DOHH2 (cell line): Measurements from ENCODE around the gene LMX1A.

Source experiments
- CTCF ChIP-seq: fragments of 200-600 bp; sonication (generic); IDR thresholded peaks from one replicate; pipeline ENCODE4 v1.5.1; 2014; ENCODE audit warnings: antibody characterized with exemption, mild to moderate bottlenecking, low read depth, low read length; ENCODE audit not compliant: poor library complexity, severe bottlenecking
- EZH2phosphoT487 ChIP-seq: fragments of 200-600 bp; sonication (generic); IDR thresholded peaks from 2 replicates; pipeline ENCODE4 v1.6.1; 2017; ENCODE audit warnings: borderline replicate concordance, mild to moderate bottlenecking, antibody characterized with exemption, low read length, moderate library complexity, mixed read lengths

GRCh38 chr1:165350840-165351239 is 5.7 kb downstream of the LMX1A start:
- TF ChIP-seq CTCF (no peak), EZH2phosphoT487 (no peak)
